ENCODE data around the gene TDRD12.

Gene TDRD12

DNA sequence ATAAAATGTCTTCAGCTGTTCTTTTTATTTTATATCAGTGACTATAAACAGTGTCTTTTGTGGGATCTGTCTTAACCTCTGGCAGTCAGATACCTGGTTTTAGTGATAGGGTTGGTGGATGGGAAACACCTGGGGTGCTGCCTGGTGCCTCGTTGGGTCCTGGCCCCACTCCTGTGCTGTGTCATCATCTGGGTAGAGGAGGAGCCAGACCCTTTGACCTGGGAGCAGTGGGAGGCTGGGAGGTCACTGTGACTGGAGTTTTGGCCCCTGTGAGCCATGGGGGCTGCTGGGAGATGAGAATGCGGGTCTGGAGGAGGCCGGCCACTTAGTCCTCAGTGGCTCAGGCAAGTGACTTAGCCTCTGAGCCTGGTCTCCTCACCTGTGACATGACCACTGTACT, 29.4 kb downstream of the TDRD12 start:
- Histone ChIP-seq H3K79me2 (ENCODE audit: low read length) (no peaks in the 10 kb centered on the region), H3K4me3 (ENCODE audit: low read length) (no peak overlapping the region), H3K4me1 (ENCODE audit: low read length) (no peaks in the 10 kb centered on the region), H2AFZ (ENCODE audit: low read depth, low read length) (no peak overlapping the region), H4K20me1 (ENCODE audit: insufficient read depth, low read length) (no peaks in the 10 kb centered on the region), H3K9me3 (ENCODE audit: insufficient read depth, low read length) (no peaks in the 10 kb centered on the region), H3K27ac (ENCODE audit: low read length) (no peak overlapping the region), H3K9ac (ENCODE audit: low read length) (no peak overlapping the region), H3K27me3 (ENCODE audit: low read depth, low read length) (0 out of 2 replicates have a peak, but pooled peaks cover 7% of the 10 kb centered on the region), H3K4me2 (ENCODE audit: low read length) (no peak overlapping the region), H3K36me3 (replicated peaks; ENCODE audit: low read depth, low read length) (no peaks in the 10 kb centered on the region)
- TF ChIP-seq EZH2phosphoT487 (IDR thresholded peaks at IDR 0.05; ENCODE audit: low read depth) = no peak
- TF ChIP-seq, protein P1, sequence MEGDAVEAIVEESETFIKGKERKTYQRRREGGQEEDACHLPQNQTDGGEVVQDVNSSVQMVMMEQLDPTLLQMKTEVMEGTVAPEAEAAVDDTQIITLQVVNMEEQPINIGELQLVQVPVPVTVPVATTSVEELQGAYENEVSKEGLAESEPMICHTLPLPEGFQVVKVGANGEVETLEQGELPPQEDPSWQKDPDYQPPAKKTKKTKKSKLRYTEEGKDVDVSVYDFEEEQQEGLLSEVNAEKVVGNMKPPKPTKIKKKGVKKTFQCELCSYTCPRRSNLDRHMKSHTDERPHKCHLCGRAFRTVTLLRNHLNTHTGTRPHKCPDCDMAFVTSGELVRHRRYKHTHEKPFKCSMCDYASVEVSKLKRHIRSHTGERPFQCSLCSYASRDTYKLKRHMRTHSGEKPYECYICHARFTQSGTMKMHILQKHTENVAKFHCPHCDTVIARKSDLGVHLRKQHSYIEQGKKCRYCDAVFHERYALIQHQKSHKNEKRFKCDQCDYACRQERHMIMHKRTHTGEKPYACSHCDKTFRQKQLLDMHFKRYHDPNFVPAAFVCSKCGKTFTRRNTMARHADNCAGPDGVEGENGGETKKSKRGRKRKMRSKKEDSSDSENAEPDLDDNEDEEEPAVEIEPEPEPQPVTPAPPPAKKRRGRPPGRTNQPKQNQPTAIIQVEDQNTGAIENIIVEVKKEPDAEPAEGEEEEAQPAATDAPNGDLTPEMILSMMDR (IDR thresholded peaks at IDR 0.05; ENCODE audit: low read depth, low read length) = no peak

DNA sequence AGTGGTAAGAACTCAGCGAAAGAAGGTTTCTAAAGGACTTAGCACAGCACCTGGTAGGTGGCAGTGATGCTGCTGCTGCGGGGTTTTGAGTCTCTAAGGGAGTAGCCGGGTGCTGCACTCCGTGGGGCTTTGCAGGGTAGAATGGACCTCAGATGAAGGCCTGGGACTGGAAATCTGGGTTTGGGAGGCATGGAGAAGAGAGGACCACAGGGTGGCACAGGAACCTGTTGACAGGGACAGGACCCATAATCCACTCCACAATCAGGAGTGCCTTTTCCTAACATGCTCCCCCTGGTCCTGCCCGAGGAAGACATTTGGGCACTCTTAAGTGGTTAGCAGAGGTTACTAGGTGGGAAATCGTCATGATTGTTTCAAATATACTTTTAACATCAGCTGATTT, 29.8 kb downstream of the TDRD12 start:
- H3K4me2 ChIP-seq (ENCODE audit: low read length) = no peak overlapping the region
- no peaks in the 10 kb centered on the region for H3K4me1 ChIP-seq (ENCODE audit: low read length)

DNA sequence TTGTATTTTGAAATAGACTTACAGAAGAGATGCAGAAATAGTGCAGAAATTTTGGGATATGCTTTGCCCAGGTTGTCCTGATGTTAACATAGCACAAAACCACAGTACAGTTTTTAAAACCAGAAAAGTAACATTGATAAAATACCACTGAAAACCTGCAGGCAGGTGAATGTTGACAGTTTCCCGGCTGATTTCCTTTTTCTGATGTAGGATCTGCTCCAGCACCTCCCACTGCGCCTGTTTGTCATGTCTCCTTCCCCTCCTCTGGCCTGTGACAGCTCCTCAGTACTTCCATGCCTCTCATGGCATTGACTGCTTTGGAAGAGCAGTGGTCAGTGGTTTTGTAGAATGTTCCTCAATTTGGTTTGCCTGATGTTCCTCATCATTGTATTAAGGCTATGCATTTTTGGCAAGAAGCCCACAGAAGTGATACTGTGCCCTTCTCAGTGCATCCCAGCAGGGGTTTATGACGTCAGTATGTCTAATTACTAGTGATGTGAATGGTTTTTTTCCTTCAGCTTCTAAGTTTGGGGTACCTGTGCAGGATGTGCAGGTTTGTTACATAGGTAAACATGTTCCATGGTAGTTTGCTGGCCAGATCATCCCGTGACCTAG, 31.0 kb downstream of the TDRD12 start:
- TF ChIP-seq, protein P1 (IDR thresholded peaks at IDR 0.05; ENCODE audit: low read depth, low read length) = no peak
- no peak for TF ChIP-seq EZH2phosphoT487 (IDR thresholded peaks at IDR 0.05; ENCODE audit: low read depth)
- Histone ChIP-seq H3K79me2 (ENCODE audit: low read length) (no peaks in the 10 kb centered on the region), H3K9ac (ENCODE audit: low read length) (no peak overlapping the region), H3K36me3 (replicated peaks; ENCODE audit: low read depth, low read length) (no peaks in the 10 kb centered on the region), H4K20me1 (ENCODE audit: insufficient read depth, low read length) (no peaks in the 10 kb centered on the region), H3K9me3 (ENCODE audit: insufficient read depth, low read length) (no peaks in the 10 kb centered on the region), H3K27me3 (ENCODE audit: low read depth, low read length) (0 out of 2 replicates have a peak, but pooled peaks cover 10% of the 10 kb centered on the region), H3K27ac (ENCODE audit: low read length) (no peak overlapping the region), H3K4me1 (ENCODE audit: low read length) (no peaks in the 10 kb centered on the region), H3K4me2 (ENCODE audit: low read length) (no peak overlapping the region), H3K4me3 (ENCODE audit: low read length) (no peak overlapping the region), H2AFZ (ENCODE audit: low read depth, low read length) (no peak overlapping the region)

More for the DNA sequence above, 29.8 kb downstream of the TDRD12 start:
- H4K20me1 ChIP-seq (ENCODE audit: insufficient read depth, low read length) = no peaks in the 10 kb centered on the region
- H3K27me3 ChIP-seq (ENCODE audit: low read depth, low read length) = 0 out of 2 replicates have a peak, but pooled peaks cover 7% of the 10 kb centered on the region
- H3K9ac ChIP-seq (ENCODE audit: low read length) = no peak overlapping the region
- H3K27ac ChIP-seq (ENCODE audit: low read length) = no peak overlapping the region
- H3K36me3 ChIP-seq (replicated peaks; ENCODE audit: low read depth, low read length) = no peaks in the 10 kb centered on the region
- H2AFZ ChIP-seq (ENCODE audit: low read depth, low read length) = no peak overlapping the region
- TF ChIP-seq EZH2phosphoT487 (IDR thresholded peaks at IDR 0.05; ENCODE audit: low read depth) = no peak
- TF ChIP-seq, protein P1 (IDR thresholded peaks at IDR 0.05; ENCODE audit: low read depth, low read length) = no peak
- H3K9me3 ChIP-seq (ENCODE audit: insufficient read depth, low read length) = no peaks in the 10 kb centered on the region
- no peaks in the 10 kb centered on the region for H3K79me2 ChIP-seq (ENCODE audit: low read length)
- H3K4me3 ChIP-seq (ENCODE audit: low read length) = no peak overlapping the region

DNA sequence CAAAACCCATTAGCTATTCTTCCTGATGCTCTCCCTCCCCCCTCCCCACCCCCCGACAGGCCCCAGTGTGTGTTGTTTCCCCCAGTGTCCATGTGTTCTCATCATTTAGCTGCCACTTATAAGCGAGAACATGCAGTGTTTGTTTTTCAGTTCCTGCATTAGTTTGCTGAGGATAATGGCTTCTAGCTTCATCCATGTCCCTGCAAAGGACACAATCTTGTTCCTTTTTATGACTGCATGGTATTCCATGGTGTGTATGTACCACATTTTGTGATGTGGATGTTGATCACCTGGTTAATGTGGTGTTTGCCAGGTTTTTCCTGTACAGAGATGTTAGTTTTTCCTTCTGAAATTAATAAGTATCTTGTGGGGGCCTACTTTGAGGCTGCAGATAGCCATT, 31.5 kb downstream of the TDRD12 start:
- 0 out of 2 replicates have a peak, but pooled peaks cover 10% of the 10 kb centered on the region for H3K27me3 ChIP-seq (ENCODE audit: low read depth, low read length)
- no peak overlapping the region for H3K4me2 ChIP-seq (ENCODE audit: low read length)
- H3K9me3 ChIP-seq (ENCODE audit: insufficient read depth, low read length) = no peaks in the 10 kb centered on the region

More for the DNA sequence above, 31.5 kb downstream of the TDRD12 start:
- no peak overlapping the region for H2AFZ ChIP-seq (ENCODE audit: low read depth, low read length)
- no peak overlapping the region for H3K27ac ChIP-seq (ENCODE audit: low read length)
- no peaks in the 10 kb centered on the region for H4K20me1 ChIP-seq (ENCODE audit: insufficient read depth, low read length)
- no peak overlapping the region for H3K4me3 ChIP-seq (ENCODE audit: low read length)
- H3K79me2 ChIP-seq (ENCODE audit: low read length) = no peaks in the 10 kb centered on the region
- no peaks in the 10 kb centered on the region for H3K4me1 ChIP-seq (ENCODE audit: low read length)
- H3K9ac ChIP-seq (ENCODE audit: low read length) = no peak overlapping the region
- TF ChIP-seq, protein P1 (IDR thresholded peaks at IDR 0.05; ENCODE audit: low read depth, low read length) = no peak
- TF ChIP-seq EZH2phosphoT487 (IDR thresholded peaks at IDR 0.05; ENCODE audit: low read depth) = no peak
- no peaks in the 10 kb centered on the region for H3K36me3 ChIP-seq (replicated peaks; ENCODE audit: low read depth, low read length)
